ENCODE data around the gene RASEF. TPM values are rescaled to one million over a fixed set of nuclear protein-coding genes. Genes with fewer than 3 reads are reported as not detected.

The RASEF gene
- total RNA-seq, 1 donor from 2014 or later, result 0.05 TPM

DNA sequence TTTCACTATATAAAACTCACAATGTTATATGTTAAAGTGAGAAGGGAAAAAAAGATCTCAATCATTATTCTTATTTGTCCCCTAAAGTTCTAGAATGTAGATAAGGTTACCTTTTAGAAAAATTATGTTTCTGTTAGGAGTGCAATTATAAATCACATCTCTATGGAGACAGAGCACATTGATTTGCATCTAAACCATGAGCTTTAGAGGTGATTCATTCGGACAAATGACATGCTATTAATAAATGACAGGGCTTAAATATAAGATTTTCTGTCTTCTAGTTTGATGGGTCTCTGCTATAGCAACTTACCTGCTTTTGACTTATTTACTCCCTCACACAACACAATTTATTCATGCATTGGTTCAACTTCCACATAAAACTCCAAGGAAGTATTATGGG, 39.8 kb downstream of the RASEF start:
- Histone ChIP-seq H3K9me3 (replicated peaks) (peaks cover 7% of the 10 kb centered on the region), H3K36me3 (no peaks in the 10 kb centered on the region), H3K4me1 (no peaks in the 10 kb centered on the region), H3K4me3 (no peak overlapping the region), H3K27ac (replicated peaks) (no peak overlapping the region), H3K27me3 (ENCODE audit: low read depth) (no peaks in the 10 kb centered on the region)
- TF ChIP-seq, protein P1, sequence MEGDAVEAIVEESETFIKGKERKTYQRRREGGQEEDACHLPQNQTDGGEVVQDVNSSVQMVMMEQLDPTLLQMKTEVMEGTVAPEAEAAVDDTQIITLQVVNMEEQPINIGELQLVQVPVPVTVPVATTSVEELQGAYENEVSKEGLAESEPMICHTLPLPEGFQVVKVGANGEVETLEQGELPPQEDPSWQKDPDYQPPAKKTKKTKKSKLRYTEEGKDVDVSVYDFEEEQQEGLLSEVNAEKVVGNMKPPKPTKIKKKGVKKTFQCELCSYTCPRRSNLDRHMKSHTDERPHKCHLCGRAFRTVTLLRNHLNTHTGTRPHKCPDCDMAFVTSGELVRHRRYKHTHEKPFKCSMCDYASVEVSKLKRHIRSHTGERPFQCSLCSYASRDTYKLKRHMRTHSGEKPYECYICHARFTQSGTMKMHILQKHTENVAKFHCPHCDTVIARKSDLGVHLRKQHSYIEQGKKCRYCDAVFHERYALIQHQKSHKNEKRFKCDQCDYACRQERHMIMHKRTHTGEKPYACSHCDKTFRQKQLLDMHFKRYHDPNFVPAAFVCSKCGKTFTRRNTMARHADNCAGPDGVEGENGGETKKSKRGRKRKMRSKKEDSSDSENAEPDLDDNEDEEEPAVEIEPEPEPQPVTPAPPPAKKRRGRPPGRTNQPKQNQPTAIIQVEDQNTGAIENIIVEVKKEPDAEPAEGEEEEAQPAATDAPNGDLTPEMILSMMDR (IDR thresholded peaks at IDR 0.05; ENCODE audit: borderline replicate concordance), result no peak
- intact Hi-C loops (cut with micrococcal nuclease), result no loop called here
- no peak for DNase-seq

DNA sequence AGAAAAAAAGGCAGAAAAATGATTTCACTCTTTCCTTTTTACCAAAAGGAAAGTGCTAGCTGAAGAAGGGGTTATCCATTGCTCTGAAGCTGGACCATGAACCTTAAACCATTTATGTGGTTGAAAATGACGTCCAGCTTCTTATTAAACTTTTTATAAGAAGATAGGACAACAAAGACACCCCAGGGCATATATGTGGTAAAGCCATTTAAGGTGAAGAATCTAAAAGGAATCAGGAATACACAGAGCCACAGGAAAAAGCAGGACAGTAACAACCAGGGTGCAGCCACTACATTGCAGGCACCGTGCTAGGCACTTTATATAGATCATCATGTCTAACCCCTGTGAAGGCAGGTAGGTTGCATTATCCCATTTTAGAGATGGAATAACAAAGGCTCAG, 42.1 kb downstream of the RASEF start:
- no peaks in the 10 kb centered on the region for H3K27me3 ChIP-seq (ENCODE audit: low read depth)
- intact Hi-C loops (cut with micrococcal nuclease), result no loop called here
- peaks cover 16% of the 10 kb centered on the region for H3K9me3 ChIP-seq (replicated peaks)
- H3K4me3 ChIP-seq, result no peak overlapping the region
- no peaks in the 10 kb centered on the region for H3K4me1 ChIP-seq
- no peak overlapping the region for H3K27ac ChIP-seq (replicated peaks)
- DNase-seq, result no peak
- TF ChIP-seq, protein P1 (IDR thresholded peaks at IDR 0.05; ENCODE audit: borderline replicate concordance), result no peak
- no peaks in the 10 kb centered on the region for H3K36me3 ChIP-seq

DNA sequence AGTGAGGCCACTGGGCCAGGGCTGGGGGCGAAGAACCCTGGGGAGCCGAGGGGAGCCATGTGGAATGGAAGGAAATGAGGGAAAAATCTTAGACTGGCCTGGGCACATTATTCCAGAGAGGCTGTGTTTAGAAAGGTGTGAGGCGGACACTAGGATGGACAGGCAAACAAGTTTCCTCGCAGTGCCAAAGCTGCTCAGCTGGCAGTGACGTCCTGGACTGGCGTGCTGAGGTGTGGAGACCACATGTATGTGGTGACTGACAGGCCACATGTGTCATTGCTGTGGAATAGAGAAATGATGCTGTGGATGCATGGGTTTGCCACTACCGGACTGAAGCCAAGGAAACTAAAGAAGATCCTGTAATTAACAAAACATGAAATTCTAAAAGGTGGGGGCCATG, 42.6 kb downstream of the RASEF start:
- Histone ChIP-seq H3K36me3 (no peaks in the 10 kb centered on the region), H3K27ac (replicated peaks) (no peak overlapping the region), H3K27me3 (ENCODE audit: low read depth) (no peaks in the 10 kb centered on the region), H3K4me3 (no peak overlapping the region), H3K4me1 (no peaks in the 10 kb centered on the region), H3K9me3 (replicated peaks) (peaks cover 16% of the 10 kb centered on the region)
- TF ChIP-seq, protein P1 (IDR thresholded peaks at IDR 0.05; ENCODE audit: borderline replicate concordance), result no peak
- no peak for DNase-seq
- intact Hi-C loops (cut with micrococcal nuclease), result no loop called here

DNA sequence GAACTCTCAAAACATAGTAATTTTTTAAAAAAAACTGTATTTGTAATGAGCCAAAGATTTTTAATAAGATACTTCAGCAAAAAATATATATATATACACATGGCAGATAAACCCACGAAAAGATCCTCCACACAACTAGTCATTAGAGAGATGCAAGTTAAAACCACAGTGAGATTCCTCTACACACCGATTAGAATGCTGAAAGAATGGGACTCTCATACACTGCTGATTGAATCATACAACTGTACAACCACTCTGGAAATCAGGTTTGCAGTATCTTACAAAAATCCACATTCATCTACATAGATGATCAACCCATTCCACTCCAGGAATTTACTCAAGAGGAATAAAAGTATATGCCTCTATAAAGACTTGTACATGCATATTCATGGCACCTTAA, 43.7 kb downstream of the RASEF start:
- intact Hi-C loops (cut with micrococcal nuclease), result no loop called here
- Histone ChIP-seq H3K27ac (replicated peaks) (no peak overlapping the region), H3K4me3 (no peak overlapping the region), H3K36me3 (no peaks in the 10 kb centered on the region), H3K4me1 (no peaks in the 10 kb centered on the region), H3K9me3 (replicated peaks) (peaks cover 16% of the 10 kb centered on the region), H3K27me3 (ENCODE audit: low read depth) (no peaks in the 10 kb centered on the region)
- TF ChIP-seq, protein P1 (IDR thresholded peaks at IDR 0.05; ENCODE audit: borderline replicate concordance), result no peak
- DNase-seq, result no peak

DNA sequence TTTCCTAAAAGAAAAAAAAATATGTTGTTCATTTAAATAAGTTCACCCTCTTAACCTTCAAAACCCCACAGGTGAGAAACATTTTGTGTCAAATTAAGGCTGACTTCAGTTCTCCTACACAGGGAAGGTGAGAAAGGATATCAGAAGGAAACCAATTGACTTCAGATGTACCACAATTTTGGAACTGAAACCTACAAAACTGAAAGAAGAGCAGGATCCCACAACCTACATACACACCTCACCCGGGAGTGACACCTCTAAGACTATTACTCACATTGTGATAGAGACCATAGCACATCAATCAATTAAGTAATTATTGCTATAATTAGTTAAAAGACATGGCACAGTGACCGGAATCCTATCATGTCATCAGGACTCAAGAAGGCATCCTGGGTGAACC, 47.0 kb downstream of the RASEF start:
- Histone ChIP-seq H3K36me3 (no peaks in the 10 kb centered on the region), H3K4me1 (peaks cover 3% of the 10 kb centered on the region), H3K9me3 (replicated peaks) (peaks cover 16% of the 10 kb centered on the region), H3K27me3 (ENCODE audit: low read depth) (no peaks in the 10 kb centered on the region), H3K27ac (replicated peaks) (no peak overlapping the region), H3K4me3 (no peak overlapping the region)
- no peak for DNase-seq
- intact Hi-C loops (cut with micrococcal nuclease), result no loop called here
- TF ChIP-seq, protein P1 (IDR thresholded peaks at IDR 0.05; ENCODE audit: borderline replicate concordance), result no peak

Measured in left ventricle myocardium inferior (tissue), 1 donor.